Upper lobe of right lung (tissue), 1 donor: ENCODE measurements around the gene SYNPR. TPM values are rescaled to one million over a fixed set of nuclear protein-coding genes. Genes with fewer than 3 reads are reported as not detected.

ENCODE experiments used
- ATAC-seq: fragments of 200-7000 bp; cut with Tn5 transposase; one replicate; pipeline ENCODE4 v1.9.1; 2020; ENCODE audit warnings: mild to moderate bottlenecking, moderate library complexity
- DNase-seq: peaks from one replicate; pipeline ENCODE4 v3.0.0-alpha.2; 2020
- H3K27ac ChIP-seq: fragments of 200-600 bp; one replicate; pipeline ENCODE4 v1.8.0; 2022
- H3K27me3 ChIP-seq: fragments of 200-600 bp; one replicate; pipeline ENCODE4 v1.8.0; 2022; ENCODE audit warnings: mild to moderate bottlenecking
- H3K36me3 ChIP-seq: fragments of 200-600 bp; one replicate; pipeline ENCODE4 v1.8.0; 2022
- H3K4me1 ChIP-seq: fragments of 200-600 bp; one replicate; pipeline ENCODE4 v1.8.0; 2022
- H3K4me3 ChIP-seq: fragments of 200-600 bp; one replicate; pipeline ENCODE4 v1.8.0; 2022; ENCODE audit warnings: mild to moderate bottlenecking
- H3K9me3 ChIP-seq: fragments of 200-600 bp; one replicate; pipeline ENCODE4 v1.8.0; 2022
- intact Hi-C: fragments of 100-400 bp; cut with DNase I; formaldehyde crosslinking; loops from one replicate; pipeline ENCODE4 v1.11.0; 2022
- total RNA-seq: library from RNA; stranded (reverse); fragmentation: NEBNext Ultra II Directional; extraction: Animal tissue kit (Norgen Biotek cat#: 25700); gene quantifications from one replicate; pipeline ENCODE4 v1.2.1, GENCODE V29; 2021
- TF ChIP-seq, protein P1 (sequence below): fragments of 200-600 bp; IDR thresholded peaks from one replicate; pipeline ENCODE4 v1.8.0; 2022; ENCODE audit warnings: antibody characterized with exemption
- donor health status: DM: no; HTN: yes; CAD: no; lungs with severe emphysema.

Gene SYNPR
- total RNA-seq, 1 donor from 2014 or later: not detected

DNA sequence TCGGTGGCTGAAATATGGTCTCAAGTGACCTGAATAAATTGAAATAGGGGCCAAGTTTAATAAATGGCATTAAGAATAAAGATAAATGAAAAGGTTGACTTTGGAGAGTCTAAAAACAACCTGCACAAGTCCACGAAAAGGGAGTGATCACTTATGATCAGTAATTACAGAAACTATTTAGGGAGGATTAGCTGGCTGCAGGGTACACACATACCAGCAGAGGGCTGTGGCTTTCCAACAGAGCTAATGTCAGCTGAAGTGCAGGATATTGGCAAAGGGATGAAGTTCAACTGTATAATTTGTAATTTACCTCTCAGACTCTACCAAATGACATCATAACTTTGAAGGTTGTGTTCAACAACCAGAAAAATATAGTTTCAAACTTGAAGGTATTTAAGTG is 86.8 kb downstream of the SYNPR start:
- H3K4me1 ChIP-seq: no peaks in the 10 kb centered on the region
- ATAC-seq (no peak), DNase-seq (no peak)
- no peaks in the 10 kb centered on the region for H3K36me3 ChIP-seq
- intact Hi-C loops: no loop called here
- no peaks in the 10 kb centered on the region for H3K9me3 ChIP-seq
- no peaks in the 10 kb centered on the region for H3K27me3 ChIP-seq
- no peak overlapping the region for H3K4me3 ChIP-seq
- H3K27ac ChIP-seq: no peak overlapping the region
- TF ChIP-seq, protein P1, sequence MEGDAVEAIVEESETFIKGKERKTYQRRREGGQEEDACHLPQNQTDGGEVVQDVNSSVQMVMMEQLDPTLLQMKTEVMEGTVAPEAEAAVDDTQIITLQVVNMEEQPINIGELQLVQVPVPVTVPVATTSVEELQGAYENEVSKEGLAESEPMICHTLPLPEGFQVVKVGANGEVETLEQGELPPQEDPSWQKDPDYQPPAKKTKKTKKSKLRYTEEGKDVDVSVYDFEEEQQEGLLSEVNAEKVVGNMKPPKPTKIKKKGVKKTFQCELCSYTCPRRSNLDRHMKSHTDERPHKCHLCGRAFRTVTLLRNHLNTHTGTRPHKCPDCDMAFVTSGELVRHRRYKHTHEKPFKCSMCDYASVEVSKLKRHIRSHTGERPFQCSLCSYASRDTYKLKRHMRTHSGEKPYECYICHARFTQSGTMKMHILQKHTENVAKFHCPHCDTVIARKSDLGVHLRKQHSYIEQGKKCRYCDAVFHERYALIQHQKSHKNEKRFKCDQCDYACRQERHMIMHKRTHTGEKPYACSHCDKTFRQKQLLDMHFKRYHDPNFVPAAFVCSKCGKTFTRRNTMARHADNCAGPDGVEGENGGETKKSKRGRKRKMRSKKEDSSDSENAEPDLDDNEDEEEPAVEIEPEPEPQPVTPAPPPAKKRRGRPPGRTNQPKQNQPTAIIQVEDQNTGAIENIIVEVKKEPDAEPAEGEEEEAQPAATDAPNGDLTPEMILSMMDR: no peak

DNA sequence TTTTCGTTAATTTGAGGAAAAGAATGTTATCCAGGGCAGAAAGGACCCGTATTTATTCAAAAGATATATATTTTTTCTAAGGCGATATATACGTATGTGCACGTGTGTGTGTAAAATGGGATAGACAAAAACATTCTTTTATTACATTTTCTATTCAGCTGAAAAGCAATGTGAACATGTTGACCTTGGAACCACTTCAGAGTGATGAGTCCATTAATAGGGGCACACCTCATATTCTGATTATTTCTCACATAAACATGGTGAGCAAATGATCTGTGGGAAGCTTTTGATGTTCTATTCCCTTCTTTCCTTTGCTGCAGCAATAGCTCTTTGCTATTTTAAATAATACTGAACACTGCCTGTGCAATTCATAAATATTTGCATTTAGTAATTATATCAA is 87.6 kb downstream of the SYNPR start:
- no peak for ATAC-seq
- intact Hi-C loops: no loop called here
- no peak overlapping the region for H3K4me3 ChIP-seq

GRCh38 chr3:63370094-63370493 is 92.0 kb downstream of the SYNPR start:
- no peaks in the 10 kb centered on the region for H3K9me3 ChIP-seq
- no peaks in the 10 kb centered on the region for H3K36me3 ChIP-seq
- H3K27ac ChIP-seq: no peak overlapping the region
- ATAC-seq: no peak
- DNase-seq: no peak
- H3K4me1 ChIP-seq: no peaks in the 10 kb centered on the region
- intact Hi-C loops: no loop called here
- peaks cover 5% of the 10 kb centered on the region for H3K27me3 ChIP-seq
- no peak overlapping the region for H3K4me3 ChIP-seq
- TF ChIP-seq, protein P1: no peak

More for the DNA sequence above, 87.6 kb downstream of the SYNPR start:
- Histone ChIP-seq H3K27me3 (no peaks in the 10 kb centered on the region), H3K36me3 (no peaks in the 10 kb centered on the region), H3K27ac (no peak overlapping the region), H3K4me1 (no peaks in the 10 kb centered on the region), H3K9me3 (no peaks in the 10 kb centered on the region)
- no peak for DNase-seq
- TF ChIP-seq, protein P1: no peak

DNA sequence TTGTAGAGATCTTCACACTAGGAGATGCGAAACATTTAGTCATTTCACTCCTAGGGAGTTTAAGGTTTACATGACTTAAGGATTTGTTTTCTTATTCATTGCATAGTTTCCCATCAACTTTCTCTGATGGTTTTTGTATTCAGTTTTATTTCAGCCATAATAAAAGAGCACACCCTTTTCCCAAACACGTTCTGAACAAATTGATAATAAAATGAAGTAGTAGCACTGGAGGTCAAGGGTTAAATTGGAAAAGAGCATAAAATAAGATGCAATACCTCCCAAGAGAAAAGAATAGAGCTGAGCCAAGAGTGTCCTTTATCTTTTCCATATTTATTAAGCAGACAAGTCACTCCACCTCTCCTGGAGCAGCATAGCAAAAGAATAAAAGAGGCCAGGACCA is 104.9 kb downstream of the SYNPR start:
- no peak overlapping the region for H3K4me3 ChIP-seq
- H3K4me1 ChIP-seq: no peaks in the 10 kb centered on the region
- no peaks in the 10 kb centered on the region for H3K36me3 ChIP-seq
- TF ChIP-seq, protein P1: no peak
- no peaks in the 10 kb centered on the region for H3K27me3 ChIP-seq
- intact Hi-C loops: no loop called here
- no peak for ATAC-seq
- DNase-seq: no peak
- no peaks in the 10 kb centered on the region for H3K9me3 ChIP-seq
- H3K27ac ChIP-seq: no peak overlapping the region

DNA sequence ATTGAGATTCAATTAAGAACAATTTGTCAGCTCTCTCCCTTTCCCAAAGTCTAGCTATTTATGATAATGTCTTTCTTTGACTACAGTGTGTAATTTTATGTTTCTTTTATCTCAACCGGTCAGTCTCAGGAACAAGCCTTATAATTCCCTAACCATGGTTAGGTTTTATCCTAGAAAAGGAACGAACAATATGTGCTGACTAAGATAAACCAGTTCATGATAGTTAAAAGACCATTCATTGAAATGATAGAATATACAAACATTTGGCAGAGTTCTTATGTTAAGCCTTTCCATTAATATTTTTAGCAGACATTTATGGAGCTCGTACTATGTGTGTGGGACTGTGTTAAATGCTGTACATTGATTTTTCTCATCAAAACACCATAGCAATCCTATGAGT is 106.3 kb downstream of the SYNPR start:
- ATAC-seq (no peak), DNase-seq (no peak)
- TF ChIP-seq, protein P1: no peak

DNA sequence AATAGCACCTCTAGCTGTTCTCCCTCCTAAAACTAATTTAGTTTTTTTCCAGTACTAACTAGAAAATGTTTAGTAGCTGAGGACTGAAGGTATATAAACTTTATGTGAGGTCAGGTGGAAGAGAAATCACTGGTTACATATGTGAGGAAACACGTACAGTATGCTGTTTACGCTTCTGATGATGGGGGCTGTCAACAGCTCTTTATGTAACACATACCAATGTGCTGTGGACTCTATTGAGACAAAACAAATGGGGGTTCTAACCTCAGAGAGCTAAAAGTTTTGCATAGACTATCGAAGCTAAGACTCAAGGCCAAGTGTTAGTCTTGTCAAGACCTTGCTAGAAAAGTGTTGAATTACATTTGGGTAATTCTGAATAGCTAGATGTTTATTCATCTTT is 107.5 kb downstream of the SYNPR start:
- ATAC-seq (no peak), DNase-seq (no peak)
- Histone ChIP-seq H3K4me3 (no peak overlapping the region), H3K36me3 (no peaks in the 10 kb centered on the region), H3K27ac (no peak overlapping the region), H3K4me1 (no peaks in the 10 kb centered on the region), H3K9me3 (no peaks in the 10 kb centered on the region), H3K27me3 (no peaks in the 10 kb centered on the region)
- TF ChIP-seq, protein P1: no peak
- intact Hi-C loops: no loop called here

More for the DNA sequence above, 106.3 kb downstream of the SYNPR start:
- Histone ChIP-seq H3K27ac (no peak overlapping the region), H3K27me3 (no peaks in the 10 kb centered on the region), H3K9me3 (no peaks in the 10 kb centered on the region), H3K4me3 (no peak overlapping the region), H3K4me1 (no peaks in the 10 kb centered on the region), H3K36me3 (no peaks in the 10 kb centered on the region)
- intact Hi-C loops: no loop called here
